Liver (tissue), 9 donors: Measurements from ENCODE around the gene GLIPR2. TPM values are rescaled to one million over a fixed set of nuclear protein-coding genes. Genes with fewer than 3 reads are reported as not detected.

Source experiments
- DNase-seq: peaks from one replicate; pipeline ENCODE4 v3.0.0-alpha.2; 2017; ENCODE audit warnings: low spot score
- H3K27ac ChIP-seq, 2 donors: one replicate each; pipeline ENCODE4 v1.7.0; 2013; ENCODE audit warnings: inconsistent platforms in 2 of 2, low read length in 2 of 2, control low read depth in 1 of 2, low read depth in 1 of 2, mild to moderate bottlenecking in 1 of 2
- H3K27me3 ChIP-seq, 4 donors: one replicate each; pipeline versions ENCODE4 v1.6.1 to v1.7.0; 2013; ENCODE audit warnings: low read length in 3 of 4, inconsistent platforms in 1 of 4, mild to moderate bottlenecking in 1 of 4, moderate library complexity in 1 of 4; ENCODE audit not compliant: control insufficient read depth in 4 of 4, insufficient read depth in 4 of 4
- H3K36me3 ChIP-seq, 4 donors: one replicate each; pipeline versions ENCODE4 v1.6.1 to v1.7.0; 2013; ENCODE audit warnings: low read length in 3 of 4, mild to moderate bottlenecking in 3 of 4, low read depth in 1 of 4, moderate library complexity in 1 of 4; ENCODE audit not compliant: control insufficient read depth in 4 of 4, insufficient read depth in 3 of 4
- H3K4me1 ChIP-seq, 4 donors: one replicate each; pipeline versions ENCODE4 v1.6.1 to v1.7.0; 2013; ENCODE audit warnings: low read length in 3 of 4, mild to moderate bottlenecking in 3 of 4, moderate library complexity in 1 of 4; ENCODE audit not compliant: control insufficient read depth in 4 of 4, insufficient read depth in 4 of 4
- H3K4me3 ChIP-seq, 3 donors: one replicate each; pipeline versions ENCODE4 v1.6.1 to v1.7.0; 2013; ENCODE audit warnings: low read length in 3 of 3, control low read depth in 1 of 3, low read depth in 1 of 3, mild to moderate bottlenecking in 1 of 3
- H3K9ac ChIP-seq, 2 donors: one replicate each; pipeline ENCODE4 v1.7.0; 2013; ENCODE audit warnings: low read length in 2 of 2, mild to moderate bottlenecking in 2 of 2, moderate library complexity in 2 of 2, control low read depth in 1 of 2, low read depth in 1 of 2
- H3K9me3 ChIP-seq, 4 donors: one replicate each; pipeline versions ENCODE4 v1.6.1 to v1.7.0; 2013; ENCODE audit warnings: low read length in 3 of 4; ENCODE audit not compliant: control insufficient read depth in 4 of 4
- ATF3 ChIP-seq: IDR thresholded peaks from 2 replicates; pipeline ENCODE4 v1.6.1; 2016; ENCODE audit warnings: antibody characterized with exemption
- CTCF ChIP-seq: fragments of 150-350 bp; IDR thresholded peaks from 2 replicates; pipeline ENCODE4 v1.5.1; 2017; ENCODE audit warnings: improper control_type of control experiment, low read depth, low read length; ENCODE audit not compliant: missing input control
- EGR1 ChIP-seq, 2 donors: IDR thresholded peaks; 2 replicates each; pipeline ENCODE4 v1.6.1; 2016 to 2018; ENCODE audit warnings: antibody characterized with exemption in 2 of 2, low read depth in 2 of 2
- FOXA1 ChIP-seq: IDR thresholded peaks from 2 replicates; pipeline ENCODE4 v1.6.1; 2016; ENCODE audit warnings: antibody characterized with exemption
- FOXA2 ChIP-seq: IDR thresholded peaks from 2 replicates; pipeline ENCODE4 v1.6.1; 2016; ENCODE audit warnings: antibody characterized with exemption
- GABPA ChIP-seq, 2 donors: IDR thresholded peaks in 1 of 2; conservative IDR thresholded peaks in 1 of 2; 2 replicates each; pipeline ENCODE4 v1.6.1; 2016; ENCODE audit warnings: antibody characterized with exemption in 2 of 2, mild to moderate bottlenecking in 1 of 2, moderate library complexity in 1 of 2
- HNF4A ChIP-seq, 2 donors: conservative IDR thresholded peaks; 2 replicates each; pipeline ENCODE4 v1.6.1; 2016; ENCODE audit warnings: antibody characterized with exemption in 2 of 2, mild to moderate bottlenecking in 2 of 2
- HNF4G ChIP-seq: IDR thresholded peaks from 2 replicates; pipeline ENCODE4 v1.6.1; 2016; ENCODE audit warnings: antibody characterized with exemption
- JUND ChIP-seq, 2 donors: IDR thresholded peaks; 2 replicates each; pipeline ENCODE4 v1.6.1; 2016; ENCODE audit warnings: antibody characterized with exemption in 2 of 2
- MAX ChIP-seq: IDR thresholded peaks from 2 replicates; pipeline ENCODE4 v1.6.1; 2016; ENCODE audit warnings: antibody characterized with exemption
- NR2F2 ChIP-seq: IDR thresholded peaks from 2 replicates; pipeline ENCODE4 v1.6.1; 2016; ENCODE audit warnings: antibody characterized with exemption
- RAD21 ChIP-seq, 2 donors: IDR thresholded peaks; 2 replicates each; pipeline ENCODE4 v1.6.1; 2016; ENCODE audit warnings: antibody characterized with exemption in 2 of 2, mild to moderate bottlenecking in 2 of 2
- REST ChIP-seq: IDR thresholded peaks from 2 replicates; pipeline ENCODE4 v1.6.1; 2016; ENCODE audit warnings: antibody characterized with exemption, mild to moderate bottlenecking
- RXRA ChIP-seq, 2 donors: IDR thresholded peaks; 2 replicates each; pipeline ENCODE4 v1.6.1; 2017 to 2018; ENCODE audit warnings: antibody characterized with exemption in 2 of 2, mild to moderate bottlenecking in 1 of 2
- SP1 ChIP-seq: IDR thresholded peaks from 2 replicates; pipeline ENCODE4 v1.6.1; 2018; ENCODE audit warnings: antibody characterized with exemption, mild to moderate bottlenecking
- TAF1 ChIP-seq: conservative IDR thresholded peaks from 2 replicates; pipeline ENCODE4 v1.6.1; 2016; ENCODE audit warnings: antibody characterized with exemption, mild to moderate bottlenecking
- YY1 ChIP-seq: IDR thresholded peaks from 2 replicates; pipeline ENCODE4 v1.6.1; 2016; ENCODE audit warnings: antibody characterized with exemption, mild to moderate bottlenecking
- ZBTB33 ChIP-seq: IDR thresholded peaks from 2 replicates; pipeline ENCODE4 v1.6.1; 2016; ENCODE audit warnings: antibody characterized with exemption
- WGBS: extraction: QIAGEN DNeasy Blood & Tissue Kit; methylation state at CpG from one replicate; pipeline ENCODE4 v1.1.7; 2013; 5-methylcytosine and 5-hydroxymethylcytosine counted together
- polyA plus RNA-seq, 2 donors: library from polyadenylated mRNA; stranded (reverse) in 1 of 2; unstranded in 1 of 2; fragments of 200-250 nt in 1 of 2; fragments of >200 nt in 1 of 2; fragmentation: Nextera tagmentation in 1 of 2; extraction: Ambion mirVana in 1 of 2; gene quantifications; one replicate each; pipeline versions ENCODE4 v1.2.1 to v1.2.3, GENCODE V29; 2013 to 2015
- total RNA-seq, 2 donors: library from RNA; depleted of rRNA; stranded (reverse); fragments of >200 nt; gene quantifications; one replicate each; pipeline ENCODE4 v1.2.3, GENCODE V29; 2014
- donor health status: healthy.
- donor health status: healthy.
- donor health status: healthy.
- donor health status: healthy.
- donor health status: healthy.

The GLIPR2 gene
- total and polyA plus RNA-seq, 4 donors, result 1.7 to 17.6 (median 2.9) TPM

GRCh38 chr9:36149197-36149596, 12.7 kb downstream of the GLIPR2 start:
- Histone ChIP-seq H3K27me3 (no peaks in the 10 kb centered on the region), H3K27ac (peak overlapping the region in 1 of 2 donors; percentile 2), H3K4me1 (peaks cover 0 to 8% (median 3%) of the 10 kb centered on the region in 4 donors), H3K4me3 (no peak overlapping the region), H3K9me3 (peaks cover 0 to 6% (median 3%) of the 10 kb centered on the region in 4 donors), H3K36me3 (no peaks in the 10 kb centered on the region), H3K9ac (no peak overlapping the region)
- no peak for DNase-seq
- TF ChIP-seq REST, result no peak
- no peak for TF ChIP-seq CTCF
- no peak for TF ChIP-seq RAD21 (IDR thresholded peaks at IDR 0.05)
- TF ChIP-seq ATF3, result no peak
- no peak for TF ChIP-seq MAX
- no peak for TF ChIP-seq GABPA (IDR thresholded peaks at IDR 0.05 in 1 of 2, conservative IDR thresholded peaks at IDR 0.05 in 1 of 2)
- TF ChIP-seq HNF4G, result no peak
- TF ChIP-seq EGR1 (IDR thresholded peaks at IDR 0.05; ENCODE audit: low read depth in 2 of 2), result no peak
- TF ChIP-seq NR2F2, result no peak
- no peak for TF ChIP-seq ZBTB33
- no peak for TF ChIP-seq RXRA (IDR thresholded peaks at IDR 0.05)
- TF ChIP-seq SP1, result no peak
- no peak for TF ChIP-seq FOXA2
- no peak for TF ChIP-seq TAF1
- no peak for TF ChIP-seq FOXA1
- no peak for TF ChIP-seq YY1
- TF ChIP-seq JUND (IDR thresholded peaks at IDR 0.05), result no peak
- TF ChIP-seq HNF4A (conservative IDR thresholded peaks at IDR 0.05), result no peak
- WGBS, result 78% methylated on average over 4 of the region's 4 CpGs
